GM12878 (cell line): Measurements from ENCODE around the gene ADAM10.

Experiments
- CHD4 ChIP-seq: fragments of 200-600 bp; sonication (generic); IDR thresholded peaks from 2 replicates; pipeline ENCODE4 v1.6.1; 2016; ENCODE audit warnings: mild to moderate bottlenecking
- CTCF ChIP-seq, 3 experiments: IDR thresholded peaks in 2 of 3; conservative IDR thresholded peaks in 1 of 3; 2 replicates each; pipeline ENCODE4 v1.5.1; 2011; ENCODE audit warnings: low read depth in 3 of 3, low read length in 3 of 3, mild to moderate bottlenecking in 3 of 3, control low read depth in 2 of 3, moderate library complexity in 2 of 3, inconsistent platforms in 1 of 3, mixed read lengths in 1 of 3; ENCODE audit not compliant: control insufficient read depth in 2 of 3, insufficient read depth in 1 of 3; ENCODE audit errors: extremely low read depth in 1 of 3
- IRF5 ChIP-seq: fragments of 450-650 bp; IDR thresholded peaks from 2 replicates; pipeline ENCODE4 v1.6.1; 2017; ENCODE audit warnings: borderline replicate concordance
- TCF12 ChIP-seq: IDR thresholded peaks from 2 replicates; pipeline ENCODE4 v1.6.1; 2011; ENCODE audit warnings: low read depth, mild to moderate bottlenecking, low read length

- TF ChIP-seq CTCF (IDR thresholded peaks at IDR 0.05 in 2 of 3, conservative IDR thresholded peaks at IDR 0.05 in 1 of 3; ENCODE audit: control insufficient read depth in 2 of 3, extremely low read depth in 1 of 3, insufficient read depth in 1 of 3, low read depth in 3 of 3, low read length in 3 of 3) (no peak), IRF5 (no peak), TCF12 (no peak), CHD4 (no peak)
Measured at GRCh38 chr15:58669108-58669507, 80.4 kb downstream of the ADAM10 start.
